Vagina (tissue), 2 donors: ENCODE results near the gene PRR11. TPM values are rescaled to one million over a fixed set of nuclear protein-coding genes. Genes with fewer than 3 reads are reported as not detected.
"Not testable (repeated sequence)": the region's sequence is repeated elsewhere in the genome, so short reads cannot be mapped to it uniquely, and the experiment has no call there.

Experiments used
- DNase-seq, 2 donors: peaks; one replicate each; pipeline ENCODE4 v3.0.0-alpha.2; 2017; ENCODE audit errors: extremely low spot score in 2 of 2
- H3K27ac ChIP-seq: fragments of 200-600 bp; sonication (generic); one replicate; pipeline ENCODE4 v1.5.1; 2019
- H3K27me3 ChIP-seq: fragments of 200-600 bp; sonication (generic); one replicate; pipeline ENCODE4 v1.5.1; 2019
- H3K36me3 ChIP-seq, 2 donors: fragments of 200-600 bp; sonication (generic); one replicate each; pipeline ENCODE4 v1.5.1; 2017 to 2019
- H3K4me1 ChIP-seq: fragments of 200-600 bp; sonication (generic); one replicate; pipeline ENCODE4 v1.5.1; 2019
- H3K4me3 ChIP-seq, 2 donors: fragments of 200-600 bp; sonication (generic); 1 replicate in 1 of 2; 2 replicates in 1 of 2; pipeline ENCODE4 v1.5.1; 2016 to 2019
- H3K9me3 ChIP-seq: fragments of 200-600 bp; sonication (generic); one replicate; pipeline ENCODE4 v1.5.1; 2019
- CTCF ChIP-seq, 3 experiments: fragments of 450-650 bp in 2 of 3; fragments of 200-600 bp in 1 of 3; sonication (generic) in 1 of 3; IDR thresholded peaks; one replicate each; pipeline ENCODE4 v1.5.1; 2017 to 2019; ENCODE audit warnings: antibody characterized with exemption in 3 of 3, mild to moderate bottlenecking in 2 of 3, moderate library complexity in 2 of 3
- POLR2A ChIP-seq, 2 donors: fragments of 450-650 bp; IDR thresholded peaks; one replicate each; pipeline ENCODE4 v1.6.1; 2017; ENCODE audit warnings: antibody characterized with exemption in 2 of 2, mild to moderate bottlenecking in 2 of 2, moderate library complexity in 2 of 2
- POLR2AphosphoS5 ChIP-seq, 2 donors: sonication (generic); formaldehyde crosslinking; IDR thresholded peaks; one replicate each; pipeline ENCODE4 v1.9.0; 2017; ENCODE audit warnings: antibody characterized with exemption in 2 of 2, mild to moderate bottlenecking in 2 of 2, low read depth in 1 of 2; ENCODE audit not compliant: insufficient read depth in 1 of 2
- intact Hi-C: fragments of 100-400 bp; cut with DNase I; formaldehyde crosslinking; loops from one replicate; pipeline ENCODE4 v1.15.1; 2023
- total RNA-seq: library from RNA; depleted of rRNA; stranded (reverse); fragments of >200 nt; gene quantifications from one replicate; pipeline ENCODE4 v1.2.3, GENCODE V29; 2016

Gene PRR11
- total RNA-seq, 1 donor from 2014 or later, result 7.9 TPM

- TF ChIP-seq POLR2AphosphoS5 (IDR thresholded peaks at IDR 0.05; ENCODE audit: insufficient read depth in 1 of 2, low read depth in 1 of 2), result no peak
- no peak for TF ChIP-seq CTCF (IDR thresholded peaks at IDR 0.05)
- no peak for TF ChIP-seq POLR2A (IDR thresholded peaks at IDR 0.05)
- no peak overlapping the region for H3K4me3 ChIP-seq
- DNase-seq, result no peak
- no peak overlapping the region for H3K27ac ChIP-seq
- no peaks in the 10 kb centered on the region for H3K9me3 ChIP-seq
- H3K36me3 ChIP-seq, result peaks cover 0 to 13% of the 10 kb centered on the region in 2 donors
- intact Hi-C loops, result no loop called here
- H3K27me3 ChIP-seq, result no peaks in the 10 kb centered on the region
- no peaks in the 10 kb centered on the region for H3K4me1 ChIP-seq
Measured at GRCh38 chr17:59124665-59125064, 30.9 kb upstream of the PRR11 start.

- TF ChIP-seq CTCF (IDR thresholded peaks at IDR 0.05) (no peak), POLR2A (IDR thresholded peaks at IDR 0.05) (no peak), POLR2AphosphoS5 (IDR thresholded peaks at IDR 0.05; ENCODE audit: insufficient read depth in 1 of 2, low read depth in 1 of 2) (no peak)
Measured at GRCh38 chr17:59126809-59127417, 28.6 kb upstream of the PRR11 start.

GRCh38 chr17:59129814-59130213 lies 25.7 kb upstream of the PRR11 start:
- peaks cover 0 to 12% of the 10 kb centered on the region in 2 donors for H3K36me3 ChIP-seq
- no peaks in the 10 kb centered on the region for H3K27me3 ChIP-seq
- intact Hi-C loops, result no loop called here
- H3K9me3 ChIP-seq, result no peaks in the 10 kb centered on the region
- H3K4me1 ChIP-seq, result no peaks in the 10 kb centered on the region
- no peak overlapping the region for H3K27ac ChIP-seq
- DNase-seq, result no peak
- no peak for TF ChIP-seq CTCF (IDR thresholded peaks at IDR 0.05)
- no peak for TF ChIP-seq POLR2A (IDR thresholded peaks at IDR 0.05)
- no peak overlapping the region for H3K4me3 ChIP-seq

More at GRCh38 chr17:59126809-59127417, 28.6 kb upstream of the PRR11 start:
- Histone ChIP-seq H3K27ac (no peak overlapping the region), H3K4me1 (no peaks in the 10 kb centered on the region), H3K4me3 (no peak overlapping the region), H3K27me3 (no peaks in the 10 kb centered on the region), H3K36me3 (peaks cover 0 to 12% of the 10 kb centered on the region in 2 donors), H3K9me3 (no peaks in the 10 kb centered on the region)
- no peak for DNase-seq
- intact Hi-C loops, result no loop called here

GRCh38 chr17:59131131-59131530 lies 24.4 kb upstream of the PRR11 start:
- no peak for DNase-seq
- H3K9me3 ChIP-seq, result no peaks in the 10 kb centered on the region
- no peaks in the 10 kb centered on the region for H3K4me1 ChIP-seq
- no peaks in the 10 kb centered on the region for H3K27me3 ChIP-seq
- no peak overlapping the region for H3K27ac ChIP-seq
- no peak for TF ChIP-seq POLR2AphosphoS5 (IDR thresholded peaks at IDR 0.05; ENCODE audit: insufficient read depth in 1 of 2, low read depth in 1 of 2)
- no peak for TF ChIP-seq POLR2A (IDR thresholded peaks at IDR 0.05)
- no peak for TF ChIP-seq CTCF (IDR thresholded peaks at IDR 0.05)
- H3K36me3 ChIP-seq, result peaks cover 0 to 12% of the 10 kb centered on the region in 2 donors
- H3K4me3 ChIP-seq, result no peak overlapping the region
- intact Hi-C loops, result no loop called here

- H3K4me1 ChIP-seq, intact Hi-C loops, H3K27me3 ChIP-seq, DNase-seq, H3K4me3 ChIP-seq, H3K27ac ChIP-seq, H3K9me3 ChIP-seq, H3K36me3 ChIP-seq: not testable (repeated sequence)
Measured at GRCh38 chr17:59138339-59138738, 17.2 kb upstream of the PRR11 start.
